SK-N-SH (cell line): ENCODE data around the gene RGS9.

Experiments
- CHD2 ChIP-seq: fragments of 150-350 bp; IDR thresholded peaks from 2 replicates; pipeline ENCODE4 v1.6.1; 2018; ENCODE audit warnings: low read length; ENCODE audit not compliant: partially characterized antibody
- EP300 ChIP-seq, 2 experiments: IDR thresholded peaks; 2 replicates each; pipeline versions ENCODE4 v1.4.0 to v1.6.1; 2012; ENCODE audit warnings: borderline replicate concordance in 1 of 2, low read depth in 1 of 2, low read length in 1 of 2
- EZH2phosphoT487 ChIP-seq: fragments of 200-600 bp; sonication (generic); IDR thresholded peaks from 2 replicates; pipeline ENCODE4 v1.6.1; 2017; ENCODE audit warnings: low read depth, mixed run types, mild to moderate bottlenecking, antibody characterized with exemption, moderate library complexity, borderline replicate concordance
- FOXM1 ChIP-seq: IDR thresholded peaks from 2 replicates; pipeline ENCODE4 v1.4.0; 2012; ENCODE audit warnings: low read depth, mild to moderate bottlenecking
- GABPA ChIP-seq: IDR thresholded peaks from 2 replicates; pipeline ENCODE4 v1.4.0; 2012; ENCODE audit warnings: low read depth, mild to moderate bottlenecking
- GATA2 ChIP-seq: sonication (generic); formaldehyde crosslinking; IDR thresholded peaks from 2 replicates; pipeline ENCODE4 v1.5.0; 2020; ENCODE audit warnings: mild to moderate bottlenecking, missing genetic modification reagents
- MEF2A ChIP-seq: IDR thresholded peaks from 2 replicates; pipeline ENCODE4 v1.4.0; 2012; ENCODE audit warnings: low read depth, borderline replicate concordance
- POLR2AphosphoS5 ChIP-seq: IDR thresholded peaks from 2 replicates; pipeline ENCODE4 v1.6.1; 2012; ENCODE audit warnings: low read depth, low read length
- RAD21 ChIP-seq: IDR thresholded peaks from 2 replicates; pipeline ENCODE4 v1.6.1; 2012; ENCODE audit warnings: mild to moderate bottlenecking, low read length
- SMC3 ChIP-seq: IDR thresholded peaks from 2 replicates; pipeline ENCODE4 v1.6.1; 2012; ENCODE audit warnings: low read depth, low read length, improper control_type of control experiment
- TAF1 ChIP-seq: IDR thresholded peaks from 2 replicates; pipeline ENCODE4 v1.6.1; 2012; ENCODE audit warnings: low read depth, mild to moderate bottlenecking, low read length, moderate library complexity, borderline replicate concordance
- YY1 ChIP-seq: IDR thresholded peaks from 2 replicates; pipeline ENCODE4 v1.4.0; 2012; ENCODE audit warnings: low read depth, mild to moderate bottlenecking
- TF ChIP-seq, protein P1 (sequence below): fragments of 200-600 bp; sonication (generic); IDR thresholded peaks from 2 replicates; pipeline ENCODE4 v1.6.1; 2017; ENCODE audit warnings: antibody characterized with exemption, mild to moderate bottlenecking, moderate library complexity
- TF ChIP-seq, protein P2 (sequence below): IDR thresholded peaks from 2 replicates; pipeline ENCODE4 v1.4.0; 2012; ENCODE audit warnings: low read depth

DNA sequence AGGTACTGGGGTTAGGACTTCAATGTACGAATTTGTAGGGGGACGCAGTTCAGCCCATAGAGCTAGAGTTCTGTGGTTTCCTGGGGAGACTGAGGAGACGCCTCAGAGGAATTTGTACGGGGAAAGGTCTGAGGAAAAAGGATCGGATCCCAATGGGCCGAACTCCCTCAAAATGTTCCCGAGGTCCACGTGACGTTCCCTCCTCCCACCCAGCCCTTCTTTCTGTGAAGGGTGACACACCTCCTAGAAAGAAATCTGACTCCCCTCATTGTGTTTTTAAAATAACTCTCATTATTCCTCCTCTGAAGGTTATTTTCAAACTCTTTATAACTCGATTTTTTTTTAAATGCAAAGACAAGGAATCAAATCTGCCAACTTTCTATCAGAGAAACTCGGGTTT lies 8.6 kb downstream of the RGS9 start:
- TF ChIP-seq, protein P1, sequence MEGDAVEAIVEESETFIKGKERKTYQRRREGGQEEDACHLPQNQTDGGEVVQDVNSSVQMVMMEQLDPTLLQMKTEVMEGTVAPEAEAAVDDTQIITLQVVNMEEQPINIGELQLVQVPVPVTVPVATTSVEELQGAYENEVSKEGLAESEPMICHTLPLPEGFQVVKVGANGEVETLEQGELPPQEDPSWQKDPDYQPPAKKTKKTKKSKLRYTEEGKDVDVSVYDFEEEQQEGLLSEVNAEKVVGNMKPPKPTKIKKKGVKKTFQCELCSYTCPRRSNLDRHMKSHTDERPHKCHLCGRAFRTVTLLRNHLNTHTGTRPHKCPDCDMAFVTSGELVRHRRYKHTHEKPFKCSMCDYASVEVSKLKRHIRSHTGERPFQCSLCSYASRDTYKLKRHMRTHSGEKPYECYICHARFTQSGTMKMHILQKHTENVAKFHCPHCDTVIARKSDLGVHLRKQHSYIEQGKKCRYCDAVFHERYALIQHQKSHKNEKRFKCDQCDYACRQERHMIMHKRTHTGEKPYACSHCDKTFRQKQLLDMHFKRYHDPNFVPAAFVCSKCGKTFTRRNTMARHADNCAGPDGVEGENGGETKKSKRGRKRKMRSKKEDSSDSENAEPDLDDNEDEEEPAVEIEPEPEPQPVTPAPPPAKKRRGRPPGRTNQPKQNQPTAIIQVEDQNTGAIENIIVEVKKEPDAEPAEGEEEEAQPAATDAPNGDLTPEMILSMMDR, result no peak
- TF ChIP-seq EP300 (IDR thresholded peaks at IDR 0.05; ENCODE audit: borderline replicate concordance in 1 of 2, low read depth in 1 of 2, low read length in 1 of 2) (no peak), GATA2 (CRISPR knock-in tag) (no peak), MEF2A (no peak), RAD21 (no peak), POLR2AphosphoS5 (no peak), TAF1 (no peak), GABPA (no peak), CHD2 (no peak), SMC3 (no peak), YY1 (no peak), EZH2phosphoT487 (no peak), FOXM1 (no peak)
- TF ChIP-seq, protein P2, sequence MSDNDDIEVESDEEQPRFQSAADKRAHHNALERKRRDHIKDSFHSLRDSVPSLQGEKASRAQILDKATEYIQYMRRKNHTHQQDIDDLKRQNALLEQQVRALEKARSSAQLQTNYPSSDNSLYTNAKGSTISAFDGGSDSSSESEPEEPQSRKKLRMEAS, result no peak
